ENCODE measurements around the gene LEKR1.

LEKR1 gene

DNA sequence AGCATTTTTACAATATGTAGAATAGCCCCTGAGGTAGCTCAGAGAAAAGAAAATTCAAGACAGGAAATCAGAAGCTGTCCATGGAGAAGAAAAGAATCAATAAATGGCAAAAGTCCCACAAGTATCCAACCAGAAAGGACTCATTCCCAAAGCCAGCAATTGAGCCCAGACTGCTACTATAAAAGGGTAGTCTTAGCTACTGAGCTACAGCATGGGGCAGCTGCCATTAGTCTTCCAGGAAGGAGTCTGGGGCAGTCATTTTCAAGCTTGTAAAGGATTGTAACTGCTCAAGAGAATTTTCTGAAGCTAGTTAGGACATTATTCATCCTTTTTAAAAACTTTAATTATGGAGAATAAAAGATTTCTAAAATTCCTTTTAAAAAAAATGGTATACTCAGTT, 10.5 kb downstream of the LEKR1 start (continued):
- TF ChIP-seq, protein P1, sequence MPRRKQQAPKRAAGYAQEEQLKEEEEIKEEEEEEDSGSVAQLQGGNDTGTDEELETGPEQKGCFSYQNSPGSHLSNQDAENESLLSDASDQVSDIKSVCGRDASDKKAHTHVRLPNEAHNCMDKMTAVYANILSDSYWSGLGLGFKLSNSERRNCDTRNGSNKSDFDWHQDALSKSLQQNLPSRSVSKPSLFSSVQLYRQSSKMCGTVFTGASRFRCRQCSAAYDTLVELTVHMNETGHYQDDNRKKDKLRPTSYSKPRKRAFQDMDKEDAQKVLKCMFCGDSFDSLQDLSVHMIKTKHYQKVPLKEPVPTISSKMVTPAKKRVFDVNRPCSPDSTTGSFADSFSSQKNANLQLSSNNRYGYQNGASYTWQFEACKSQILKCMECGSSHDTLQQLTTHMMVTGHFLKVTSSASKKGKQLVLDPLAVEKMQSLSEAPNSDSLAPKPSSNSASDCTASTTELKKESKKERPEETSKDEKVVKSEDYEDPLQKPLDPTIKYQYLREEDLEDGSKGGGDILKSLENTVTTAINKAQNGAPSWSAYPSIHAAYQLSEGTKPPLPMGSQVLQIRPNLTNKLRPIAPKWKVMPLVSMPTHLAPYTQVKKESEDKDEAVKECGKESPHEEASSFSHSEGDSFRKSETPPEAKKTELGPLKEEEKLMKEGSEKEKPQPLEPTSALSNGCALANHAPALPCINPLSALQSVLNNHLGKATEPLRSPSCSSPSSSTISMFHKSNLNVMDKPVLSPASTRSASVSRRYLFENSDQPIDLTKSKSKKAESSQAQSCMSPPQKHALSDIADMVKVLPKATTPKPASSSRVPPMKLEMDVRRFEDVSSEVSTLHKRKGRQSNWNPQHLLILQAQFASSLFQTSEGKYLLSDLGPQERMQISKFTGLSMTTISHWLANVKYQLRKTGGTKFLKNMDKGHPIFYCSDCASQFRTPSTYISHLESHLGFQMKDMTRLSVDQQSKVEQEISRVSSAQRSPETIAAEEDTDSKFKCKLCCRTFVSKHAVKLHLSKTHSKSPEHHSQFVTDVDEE (CRISPR knock-in tag; IDR thresholded peaks at IDR 0.05): no peak
- TF ChIP-seq ZFP30 (CRISPR knock-in tag; IDR thresholded peaks at IDR 0.05) (no peak), ZNF70 (CRISPR knock-in tag; IDR thresholded peaks at IDR 0.05) (no peak), ZNF565 (CRISPR knock-in tag; conservative IDR thresholded peaks at IDR 0.05; ENCODE audit: low read depth) (no peak)
- TF ChIP-seq, protein P2, sequence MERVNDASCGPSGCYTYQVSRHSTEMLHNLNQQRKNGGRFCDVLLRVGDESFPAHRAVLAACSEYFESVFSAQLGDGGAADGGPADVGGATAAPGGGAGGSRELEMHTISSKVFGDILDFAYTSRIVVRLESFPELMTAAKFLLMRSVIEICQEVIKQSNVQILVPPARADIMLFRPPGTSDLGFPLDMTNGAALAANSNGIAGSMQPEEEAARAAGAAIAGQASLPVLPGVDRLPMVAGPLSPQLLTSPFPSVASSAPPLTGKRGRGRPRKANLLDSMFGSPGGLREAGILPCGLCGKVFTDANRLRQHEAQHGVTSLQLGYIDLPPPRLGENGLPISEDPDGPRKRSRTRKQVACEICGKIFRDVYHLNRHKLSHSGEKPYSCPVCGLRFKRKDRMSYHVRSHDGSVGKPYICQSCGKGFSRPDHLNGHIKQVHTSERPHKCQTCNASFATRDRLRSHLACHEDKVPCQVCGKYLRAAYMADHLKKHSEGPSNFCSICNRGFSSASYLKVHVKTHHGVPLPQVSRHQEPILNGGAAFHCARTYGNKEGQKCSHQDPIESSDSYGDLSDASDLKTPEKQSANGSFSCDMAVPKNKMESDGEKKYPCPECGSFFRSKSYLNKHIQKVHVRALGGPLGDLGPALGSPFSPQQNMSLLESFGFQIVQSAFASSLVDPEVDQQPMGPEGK (CRISPR knock-in tag; IDR thresholded peaks at IDR 0.05; ENCODE audit: borderline replicate concordance): no peak

DNA sequence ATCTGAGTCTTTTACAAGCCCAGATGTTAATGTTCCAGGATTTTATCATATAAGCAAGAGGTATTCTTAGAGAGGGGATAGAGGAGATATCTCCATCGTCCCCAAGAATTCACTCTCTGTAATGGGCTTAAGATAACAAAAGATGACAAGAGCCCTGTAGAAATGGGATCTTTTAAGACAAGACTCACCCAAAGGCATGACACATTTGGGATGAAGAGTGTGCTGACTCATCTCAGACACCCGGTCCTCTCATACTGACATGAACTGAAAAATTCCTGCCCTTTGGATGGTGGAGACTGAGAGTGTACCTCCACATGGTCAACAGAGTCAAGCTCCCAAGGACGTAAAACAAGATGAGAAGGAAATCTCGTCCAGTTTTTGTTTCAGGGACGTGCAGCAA, 11.0 kb downstream of the LEKR1 start:
- no peak; the same call in 2 of the 3 replicates for ATAC-seq
- no peak for TF ChIP-seq TOX (CRISPR knock-in tag; IDR thresholded peaks at IDR 0.05; ENCODE audit: borderline replicate concordance)
- TF ChIP-seq, protein P2 (CRISPR knock-in tag; IDR thresholded peaks at IDR 0.05; ENCODE audit: borderline replicate concordance): no peak

DNA sequence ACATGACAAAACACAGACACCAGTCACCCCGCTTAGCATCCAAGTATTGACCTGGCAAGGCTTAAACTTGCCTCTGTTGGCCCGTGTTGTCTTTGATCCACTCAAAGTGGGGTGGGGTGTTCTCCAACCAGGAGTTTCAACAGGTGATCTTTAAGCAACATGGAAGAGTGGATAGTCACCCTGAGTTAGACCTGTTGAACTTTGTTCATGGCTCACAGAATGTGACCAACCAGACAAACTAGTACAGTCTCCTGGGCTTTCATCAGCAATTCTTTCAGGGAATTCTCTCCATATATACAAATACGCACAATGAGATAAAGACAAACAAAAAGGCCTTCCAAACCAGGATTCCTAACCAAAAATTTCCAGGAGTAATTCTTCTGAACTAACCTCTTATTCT, 11.9 kb downstream of the LEKR1 start:
- no peak for ATAC-seq
- TF ChIP-seq ZFP3 (CRISPR knock-in tag; IDR thresholded peaks at IDR 0.05) (no peak), ARNTL (CRISPR knock-in tag; IDR thresholded peaks at IDR 0.05; ENCODE audit: borderline replicate concordance, low read depth) (no peak)

DNA sequence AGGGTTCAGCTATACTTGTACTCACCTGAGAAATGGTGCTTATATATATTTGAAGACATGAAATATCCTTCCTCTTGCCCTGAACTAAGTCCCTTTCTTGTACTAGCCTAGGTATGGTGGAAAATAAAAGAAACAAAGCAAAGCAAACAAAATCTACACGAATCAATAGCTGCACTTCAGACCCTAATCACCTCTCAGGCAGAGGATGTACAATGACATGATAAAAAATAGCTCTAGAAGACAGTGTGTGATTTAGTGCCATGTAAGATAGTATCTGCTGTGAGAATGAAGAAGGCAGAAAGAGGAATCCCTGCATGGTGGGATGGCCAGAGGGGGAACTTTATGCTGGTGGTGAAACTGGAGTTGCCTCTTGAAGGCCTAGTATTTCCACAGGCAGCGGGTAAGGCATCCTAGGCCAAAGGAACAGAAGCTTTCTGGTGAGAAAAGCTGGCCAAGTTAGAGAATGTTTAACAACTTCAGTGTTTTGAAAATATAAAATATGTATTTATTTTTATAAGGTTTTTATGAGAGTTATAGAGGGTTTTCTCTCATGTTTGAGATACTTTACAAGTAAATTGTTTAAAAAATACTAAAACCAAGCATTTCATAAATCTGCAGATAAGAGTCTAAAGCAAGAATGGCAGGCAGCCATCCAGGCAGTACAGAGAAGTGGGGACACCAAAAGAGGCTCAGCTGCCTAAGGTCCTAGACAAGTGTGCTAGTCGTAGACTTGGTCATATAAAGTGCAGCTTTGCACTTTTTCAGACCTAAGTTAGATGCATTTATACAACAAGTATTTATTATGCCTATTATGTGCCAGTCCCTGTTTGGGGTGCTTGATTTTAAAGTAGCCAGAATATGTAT, 14.9 kb downstream of the LEKR1 start:
- ATAC-seq: no peak

More for the DNA sequence above, 14.9 kb downstream of the LEKR1 start:
- TF ChIP-seq TOX (CRISPR knock-in tag; IDR thresholded peaks at IDR 0.05; ENCODE audit: borderline replicate concordance) (no peak), ZNF70 (CRISPR knock-in tag; IDR thresholded peaks at IDR 0.05) (no peak), CSDC2 (CRISPR knock-in tag; IDR thresholded peaks at IDR 0.05) (no peak), ZFP30 (CRISPR knock-in tag; IDR thresholded peaks at IDR 0.05) (no peak), OSR1 (CRISPR knock-in tag; IDR thresholded peaks at IDR 0.05) (no peak), RARB (CRISPR knock-in tag; IDR thresholded peaks at IDR 0.05) (no peak), PPARA (CRISPR knock-in tag; IDR thresholded peaks at IDR 0.05; ENCODE audit: borderline replicate concordance) (no peak), GLIS3 (CRISPR knock-in tag; IDR thresholded peaks at IDR 0.05) (no peak), BACH2 (CRISPR knock-in tag; IDR thresholded peaks at IDR 0.05; ENCODE audit: borderline replicate concordance) (no peak), ZNF565 (CRISPR knock-in tag; conservative IDR thresholded peaks at IDR 0.05; ENCODE audit: low read depth) (no peak)
- TF ChIP-seq, protein P3, sequence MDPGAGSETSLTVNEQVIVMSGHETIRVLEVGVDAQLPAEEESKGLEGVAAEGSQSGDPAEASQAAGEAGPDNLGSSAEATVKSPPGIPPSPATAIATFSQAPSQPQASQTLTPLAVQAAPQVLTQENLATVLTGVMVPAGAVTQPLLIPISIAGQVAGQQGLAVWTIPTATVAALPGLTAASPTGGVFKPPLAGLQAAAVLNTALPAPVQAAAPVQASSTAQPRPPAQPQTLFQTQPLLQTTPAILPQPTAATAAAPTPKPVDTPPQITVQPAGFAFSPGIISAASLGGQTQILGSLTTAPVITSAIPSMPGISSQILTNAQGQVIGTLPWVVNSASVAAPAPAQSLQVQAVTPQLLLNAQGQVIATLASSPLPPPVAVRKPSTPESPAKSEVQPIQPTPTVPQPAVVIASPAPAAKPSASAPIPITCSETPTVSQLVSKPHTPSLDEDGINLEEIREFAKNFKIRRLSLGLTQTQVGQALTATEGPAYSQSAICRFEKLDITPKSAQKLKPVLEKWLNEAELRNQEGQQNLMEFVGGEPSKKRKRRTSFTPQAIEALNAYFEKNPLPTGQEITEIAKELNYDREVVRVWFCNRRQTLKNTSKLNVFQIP (CRISPR knock-in tag; IDR thresholded peaks at IDR 0.05; ENCODE audit: borderline replicate concordance, low read depth): no peak
- TF ChIP-seq, protein P1 (CRISPR knock-in tag; IDR thresholded peaks at IDR 0.05): no peak
- TF ChIP-seq, protein P4, sequence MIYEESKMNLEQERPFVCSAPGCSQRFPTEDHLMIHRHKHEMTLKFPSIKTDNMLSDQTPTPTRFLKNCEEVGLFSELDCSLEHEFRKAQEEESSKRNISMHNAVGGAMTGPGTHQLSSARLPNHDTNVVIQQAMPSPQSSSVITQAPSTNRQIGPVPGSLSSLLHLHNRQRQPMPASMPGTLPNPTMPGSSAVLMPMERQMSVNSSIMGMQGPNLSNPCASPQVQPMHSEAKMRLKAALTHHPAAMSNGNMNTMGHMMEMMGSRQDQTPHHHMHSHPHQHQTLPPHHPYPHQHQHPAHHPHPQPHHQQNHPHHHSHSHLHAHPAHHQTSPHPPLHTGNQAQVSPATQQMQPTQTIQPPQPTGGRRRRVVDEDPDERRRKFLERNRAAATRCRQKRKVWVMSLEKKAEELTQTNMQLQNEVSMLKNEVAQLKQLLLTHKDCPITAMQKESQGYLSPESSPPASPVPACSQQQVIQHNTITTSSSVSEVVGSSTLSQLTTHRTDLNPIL (CRISPR knock-in tag; IDR thresholded peaks at IDR 0.05; ENCODE audit: low read depth): no peak
